SK-N-SH (cell line): ENCODE results near the gene CACNA2D3. TPM values are rescaled to one million over a fixed set of nuclear protein-coding genes. Genes with fewer than 3 reads are reported as not detected.

Experiments used
- CTCF ChIA-PET: fragments of 300-600, 350-600 bp; formaldehyde crosslinking; extraction: SDS; loops from one replicate; lab custom pipeline; 2021; lab: Yijun Ruan, JAX
- POLR2A ChIA-PET: fragments of 350-600 bp; sonication (Branson Sonifier 250); formaldehyde crosslinking; extraction: SDS; loops from one replicate; lab custom pipeline; 2020; ENCODE audit warnings: antibody characterized with exemption, inconsistent platforms; lab: Yijun Ruan, JAX
- DNase-seq: peaks from one replicate; pipeline ENCODE4 v3.0.0; 2012
- H2AFZ ChIP-seq: fragments of 200-600 bp; sonication (generic); 2 replicates; pipeline ENCODE4 v1.8.1; 2016; ENCODE audit warnings: antibody characterized with exemption, mild to moderate bottlenecking, low read depth
- H3F3A ChIP-seq: fragments of 200-600 bp; sonication (generic); replicated peaks from 2 replicates; pipeline ENCODE3; 2016; ENCODE audit warnings: antibody characterized with exemption, mild to moderate bottlenecking; ENCODE audit not compliant: insufficient read depth
- H3K27ac ChIP-seq, 2 experiments: fragments of 200-500 bp in 1 of 2; fragments of 200-600 bp in 1 of 2; sonication (Bioruptor generic) in 1 of 2; sonication (generic), shearing (Covaris generic) in 1 of 2; 2 replicates each; pipeline versions ENCODE4 v1.5.1 to v1.6.1; 2014 to 2016; ENCODE audit warnings: low read depth in 2 of 2, inconsistent platforms in 1 of 2, low read length in 1 of 2, mild to moderate bottlenecking in 1 of 2, mixed read lengths in 1 of 2
- H3K27me3 ChIP-seq: fragments of 200-600 bp; sonication (generic), shearing (Covaris generic); 2 replicates; pipeline ENCODE4 v1.6.1; 2016; ENCODE audit warnings: mixed run types; ENCODE audit not compliant: insufficient read depth
- H3K36me3 ChIP-seq, 2 experiments: fragments of 200-500 bp in 1 of 2; fragments of 200-600 bp in 1 of 2; sonication (Bioruptor generic) in 1 of 2; sonication (generic) in 1 of 2; replicated peaks in 1 of 2; 2 replicates each; pipeline versions ENCODE3 to v1.5.1; 2014 to 2016; ENCODE audit warnings: low read length in 1 of 2, mild to moderate bottlenecking in 1 of 2; ENCODE audit not compliant: insufficient read depth in 2 of 2, control insufficient read depth in 1 of 2
- H3K4me1 ChIP-seq, 2 experiments: fragments of 200-500 bp in 1 of 2; fragments of 200-600 bp in 1 of 2; sonication (Bioruptor generic) in 1 of 2; sonication (generic), shearing (Covaris generic) in 1 of 2; 2 replicates each; pipeline versions ENCODE4 v1.5.1 to v1.6.1; 2014 to 2016; ENCODE audit warnings: low read depth in 1 of 2, low read length in 1 of 2, mixed run types in 1 of 2; ENCODE audit not compliant: insufficient read depth in 2 of 2, control insufficient read depth in 1 of 2
- H3K4me2 ChIP-seq: fragments of 200-600 bp; sonication (generic), shearing (Covaris generic); 2 replicates; pipeline ENCODE4 v1.6.1; 2017; ENCODE audit warnings: mixed run types
- H3K4me3 ChIP-seq, 2 experiments: fragments of 200-500 bp in 1 of 2; fragments of 200-600 bp in 1 of 2; sonication (Bioruptor generic) in 1 of 2; sonication (generic), shearing (Covaris generic) in 1 of 2; 2 replicates each; pipeline versions ENCODE4 v1.5.1 to v1.8.1; 2014 to 2016; ENCODE audit warnings: low read depth in 2 of 2, inconsistent platforms in 1 of 2, low read length in 1 of 2, mild to moderate bottlenecking in 1 of 2, mixed read lengths in 1 of 2, moderate library complexity in 1 of 2
- H3K79me2 ChIP-seq: fragments of 200-600 bp; sonication (generic); 2 replicates; pipeline ENCODE4 v1.8.1; 2017; ENCODE audit warnings: mild to moderate bottlenecking; ENCODE audit not compliant: insufficient read depth
- H3K9ac ChIP-seq: fragments of 200-600 bp; sonication (generic); 2 replicates; pipeline ENCODE4 v1.6.1; 2017; ENCODE audit warnings: mixed run types
- H3K9me2 ChIP-seq: fragments of 200-600 bp; sonication (generic); 2 replicates; pipeline ENCODE4 v1.6.1; 2017; ENCODE audit warnings: mixed run types
- H3K9me3 ChIP-seq: fragments of 200-600 bp; sonication (generic); 2 replicates; pipeline ENCODE4 v1.6.1; 2017; ENCODE audit warnings: mixed run types, mild to moderate bottlenecking, moderate library complexity
- H4K20me1 ChIP-seq: fragments of 200-600 bp; sonication (generic); 2 replicates; pipeline ENCODE4 v1.6.1; 2017; ENCODE audit warnings: mild to moderate bottlenecking, mixed run types; ENCODE audit not compliant: insufficient read depth
- GABPA ChIP-seq: IDR thresholded peaks from 2 replicates; pipeline ENCODE4 v1.4.0; 2012; ENCODE audit warnings: low read depth, mild to moderate bottlenecking
- GATA2 ChIP-seq: sonication (generic); formaldehyde crosslinking; IDR thresholded peaks from 2 replicates; pipeline ENCODE4 v1.5.0; 2020; ENCODE audit warnings: mild to moderate bottlenecking, missing genetic modification reagents
- MEF2A ChIP-seq: IDR thresholded peaks from 2 replicates; pipeline ENCODE4 v1.4.0; 2012; ENCODE audit warnings: low read depth, borderline replicate concordance
- NRF1 ChIP-seq: IDR thresholded peaks from 2 replicates; pipeline ENCODE4 v1.6.1; 2012; ENCODE audit warnings: low read depth, mild to moderate bottlenecking, low read length
- RCOR1 ChIP-seq: fragments of 150-350 bp; IDR thresholded peaks from 2 replicates; pipeline ENCODE4 v1.6.1; 2017; ENCODE audit warnings: antibody characterized with exemption, low read length
- RXRA ChIP-seq: IDR thresholded peaks from 2 replicates; pipeline ENCODE4 v1.4.0; 2012; ENCODE audit warnings: low read depth, mild to moderate bottlenecking, borderline replicate concordance
- TCF12 ChIP-seq: IDR thresholded peaks from 2 replicates; pipeline ENCODE4 v1.4.0; 2012
- WGBS: methylation state at CpG from one replicate; pipeline ENCODE4 v1.1.6; 2017; ENCODE audit warnings: low lambda C conversion rate; 5-methylcytosine and 5-hydroxymethylcytosine counted together
- polyA plus RNA-seq, 3 experiments: library from polyadenylated mRNA; depleted of rRNA; stranded (reverse); fragments of >200 nt; gene quantifications; 2 replicates each; pipeline ENCODE4 v1.2.3, GENCODE V29; 2012
- TF ChIP-seq, protein P1 (sequence below): IDR thresholded peaks from 2 replicates; pipeline ENCODE4 v1.6.1; 2012; ENCODE audit warnings: mild to moderate bottlenecking, low read depth, low read length, moderate library complexity
- TF ChIP-seq, protein P2 (sequence below): fragments of 200-600 bp; sonication (generic); IDR thresholded peaks from 2 replicates; pipeline ENCODE4 v1.6.1; 2017; ENCODE audit warnings: antibody characterized with exemption, mild to moderate bottlenecking, moderate library complexity
- TF ChIP-seq, protein P3 (sequence below): fragments of 150-350 bp; IDR thresholded peaks from 2 replicates; pipeline ENCODE4 v1.6.1; 2017; ENCODE audit warnings: antibody characterized with exemption, low read length, low read depth, borderline replicate concordance
- TF ChIP-seq, protein P4 (sequence below): IDR thresholded peaks from 2 replicates; pipeline ENCODE4 v1.4.0; 2012; ENCODE audit warnings: low read depth
- TF ChIP-seq, protein P5 (sequence below): fragments of 150-350 bp; IDR thresholded peaks from 2 replicates; pipeline ENCODE4 v1.6.1; 2016; ENCODE audit warnings: mild to moderate bottlenecking, low read depth, low read length

Gene CACNA2D3
- polyA plus RNA-seq, 1 of the 3 experiments (the other 2 are of a cell fraction): 0.15 TPM

DNA sequence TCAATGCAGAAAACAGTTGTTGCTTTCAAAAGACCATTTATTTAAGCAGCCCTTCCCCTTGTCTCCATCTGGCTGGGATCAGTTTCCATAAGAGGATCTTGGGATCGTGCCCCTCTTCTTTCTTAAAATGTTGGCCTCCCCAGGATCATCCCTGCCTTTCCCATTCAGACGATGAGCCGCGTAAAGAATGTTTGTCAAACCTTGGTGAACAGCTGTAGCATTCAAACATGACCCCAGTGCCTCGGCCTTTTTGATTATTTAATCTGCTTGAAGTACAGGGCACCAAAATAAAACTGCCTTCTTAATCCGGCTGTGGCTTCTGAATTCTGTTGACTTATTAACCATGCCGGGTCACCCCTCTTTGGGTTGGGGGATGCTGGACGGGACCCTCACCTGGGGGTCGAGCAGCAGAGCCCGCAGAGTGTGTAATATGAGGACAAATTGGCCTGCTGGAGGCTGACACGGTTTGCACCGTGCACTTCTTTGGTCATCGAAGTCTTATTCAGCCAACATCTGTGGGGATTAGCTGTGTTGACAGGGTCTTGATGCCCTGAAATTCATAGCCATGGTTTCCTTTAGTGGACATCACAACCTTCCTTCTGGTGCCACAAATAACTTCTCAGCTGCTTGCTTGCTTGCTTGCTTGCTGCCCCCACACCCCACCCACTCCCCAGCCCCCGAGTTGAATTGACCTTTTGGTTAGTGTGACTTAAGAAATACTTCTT, 805.9 kb downstream of the CACNA2D3 start, which contains the start of gene LRTM1:
Gene LRTM1 (minus strand): TSS at position 14 of the 725 bp plus-strand sequence. CDS start 148 bp downstream, outside the sequence.
- peaks cover 0 to 4% of the 10 kb centered on the region in 2 experiments; a peak in 2 of 4 replicates for H3K4me1 ChIP-seq
- no peak within 1 kb of the TSS for H3K4me2 ChIP-seq
- DNase-seq: no peak
- no peaks in the 10 kb centered on the region for H3K36me3 ChIP-seq
- H2AFZ ChIP-seq: no peak within 1 kb of the TSS
- ChIA-PET CTCF (interaction anchor here (0.5 to 0.6 kb wide), 2 partner anchors 90 to 1973 kb away, joined by 3 read pairs; no protein-coding TSS in a partner anchor), POLR2A (no interaction called here)
- no peaks in the 10 kb centered on the region for H3K27me3 ChIP-seq
- WGBS: 74% methylated on average over 13 of the region's 14 CpGs
- no peak within 1 kb of the TSS for H3K9ac ChIP-seq
- H4K20me1 ChIP-seq: no peaks in the 10 kb centered on the region
- TF ChIP-seq, protein P1, sequence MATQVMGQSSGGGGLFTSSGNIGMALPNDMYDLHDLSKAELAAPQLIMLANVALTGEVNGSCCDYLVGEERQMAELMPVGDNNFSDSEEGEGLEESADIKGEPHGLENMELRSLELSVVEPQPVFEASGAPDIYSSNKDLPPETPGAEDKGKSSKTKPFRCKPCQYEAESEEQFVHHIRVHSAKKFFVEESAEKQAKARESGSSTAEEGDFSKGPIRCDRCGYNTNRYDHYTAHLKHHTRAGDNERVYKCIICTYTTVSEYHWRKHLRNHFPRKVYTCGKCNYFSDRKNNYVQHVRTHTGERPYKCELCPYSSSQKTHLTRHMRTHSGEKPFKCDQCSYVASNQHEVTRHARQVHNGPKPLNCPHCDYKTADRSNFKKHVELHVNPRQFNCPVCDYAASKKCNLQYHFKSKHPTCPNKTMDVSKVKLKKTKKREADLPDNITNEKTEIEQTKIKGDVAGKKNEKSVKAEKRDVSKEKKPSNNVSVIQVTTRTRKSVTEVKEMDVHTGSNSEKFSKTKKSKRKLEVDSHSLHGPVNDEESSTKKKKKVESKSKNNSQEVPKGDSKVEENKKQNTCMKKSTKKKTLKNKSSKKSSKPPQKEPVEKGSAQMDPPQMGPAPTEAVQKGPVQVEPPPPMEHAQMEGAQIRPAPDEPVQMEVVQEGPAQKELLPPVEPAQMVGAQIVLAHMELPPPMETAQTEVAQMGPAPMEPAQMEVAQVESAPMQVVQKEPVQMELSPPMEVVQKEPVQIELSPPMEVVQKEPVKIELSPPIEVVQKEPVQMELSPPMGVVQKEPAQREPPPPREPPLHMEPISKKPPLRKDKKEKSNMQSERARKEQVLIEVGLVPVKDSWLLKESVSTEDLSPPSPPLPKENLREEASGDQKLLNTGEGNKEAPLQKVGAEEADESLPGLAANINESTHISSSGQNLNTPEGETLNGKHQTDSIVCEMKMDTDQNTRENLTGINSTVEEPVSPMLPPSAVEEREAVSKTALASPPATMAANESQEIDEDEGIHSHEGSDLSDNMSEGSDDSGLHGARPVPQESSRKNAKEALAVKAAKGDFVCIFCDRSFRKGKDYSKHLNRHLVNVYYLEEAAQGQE: no peak
- TF ChIP-seq, protein P2, sequence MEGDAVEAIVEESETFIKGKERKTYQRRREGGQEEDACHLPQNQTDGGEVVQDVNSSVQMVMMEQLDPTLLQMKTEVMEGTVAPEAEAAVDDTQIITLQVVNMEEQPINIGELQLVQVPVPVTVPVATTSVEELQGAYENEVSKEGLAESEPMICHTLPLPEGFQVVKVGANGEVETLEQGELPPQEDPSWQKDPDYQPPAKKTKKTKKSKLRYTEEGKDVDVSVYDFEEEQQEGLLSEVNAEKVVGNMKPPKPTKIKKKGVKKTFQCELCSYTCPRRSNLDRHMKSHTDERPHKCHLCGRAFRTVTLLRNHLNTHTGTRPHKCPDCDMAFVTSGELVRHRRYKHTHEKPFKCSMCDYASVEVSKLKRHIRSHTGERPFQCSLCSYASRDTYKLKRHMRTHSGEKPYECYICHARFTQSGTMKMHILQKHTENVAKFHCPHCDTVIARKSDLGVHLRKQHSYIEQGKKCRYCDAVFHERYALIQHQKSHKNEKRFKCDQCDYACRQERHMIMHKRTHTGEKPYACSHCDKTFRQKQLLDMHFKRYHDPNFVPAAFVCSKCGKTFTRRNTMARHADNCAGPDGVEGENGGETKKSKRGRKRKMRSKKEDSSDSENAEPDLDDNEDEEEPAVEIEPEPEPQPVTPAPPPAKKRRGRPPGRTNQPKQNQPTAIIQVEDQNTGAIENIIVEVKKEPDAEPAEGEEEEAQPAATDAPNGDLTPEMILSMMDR: no peak
- TF ChIP-seq GABPA (no peak), TCF12 (no peak), RCOR1 (no peak), RXRA (no peak), NRF1 (no peak), MEF2A (no peak), GATA2 (CRISPR knock-in tag) (no peak)
- TF ChIP-seq, protein P3, sequence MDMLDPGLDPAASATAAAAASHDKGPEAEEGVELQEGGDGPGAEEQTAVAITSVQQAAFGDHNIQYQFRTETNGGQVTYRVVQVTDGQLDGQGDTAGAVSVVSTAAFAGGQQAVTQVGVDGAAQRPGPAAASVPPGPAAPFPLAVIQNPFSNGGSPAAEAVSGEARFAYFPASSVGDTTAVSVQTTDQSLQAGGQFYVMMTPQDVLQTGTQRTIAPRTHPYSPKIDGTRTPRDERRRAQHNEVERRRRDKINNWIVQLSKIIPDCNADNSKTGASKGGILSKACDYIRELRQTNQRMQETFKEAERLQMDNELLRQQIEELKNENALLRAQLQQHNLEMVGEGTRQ: no peak
- TF ChIP-seq, protein P4, sequence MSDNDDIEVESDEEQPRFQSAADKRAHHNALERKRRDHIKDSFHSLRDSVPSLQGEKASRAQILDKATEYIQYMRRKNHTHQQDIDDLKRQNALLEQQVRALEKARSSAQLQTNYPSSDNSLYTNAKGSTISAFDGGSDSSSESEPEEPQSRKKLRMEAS: no peak
- TF ChIP-seq, protein P5, sequence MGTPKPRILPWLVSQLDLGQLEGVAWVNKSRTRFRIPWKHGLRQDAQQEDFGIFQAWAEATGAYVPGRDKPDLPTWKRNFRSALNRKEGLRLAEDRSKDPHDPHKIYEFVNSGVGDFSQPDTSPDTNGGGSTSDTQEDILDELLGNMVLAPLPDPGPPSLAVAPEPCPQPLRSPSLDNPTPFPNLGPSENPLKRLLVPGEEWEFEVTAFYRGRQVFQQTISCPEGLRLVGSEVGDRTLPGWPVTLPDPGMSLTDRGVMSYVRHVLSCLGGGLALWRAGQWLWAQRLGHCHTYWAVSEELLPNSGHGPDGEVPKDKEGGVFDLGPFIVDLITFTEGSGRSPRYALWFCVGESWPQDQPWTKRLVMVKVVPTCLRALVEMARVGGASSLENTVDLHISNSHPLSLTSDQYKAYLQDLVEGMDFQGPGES: no peak
- no peak within 1 kb of the TSS for H3K27ac ChIP-seq
- H3K79me2 ChIP-seq: no peaks in the 10 kb centered on the region
- H3K9me2 ChIP-seq: no peaks in the 10 kb centered on the region
- no peak within 1 kb of the TSS for H3K4me3 ChIP-seq
- H3F3A ChIP-seq: no peaks in the 10 kb centered on the region
- H3K9me3 ChIP-seq: no peaks in the 10 kb centered on the region
